ENCODE data around the gene LRRC7. TPM values are rescaled to one million over a fixed set of nuclear protein-coding genes. Genes with fewer than 3 reads are reported as not detected.

Gene LRRC7
- total RNA-seq, 1 donor: 0.09 TPM

DNA sequence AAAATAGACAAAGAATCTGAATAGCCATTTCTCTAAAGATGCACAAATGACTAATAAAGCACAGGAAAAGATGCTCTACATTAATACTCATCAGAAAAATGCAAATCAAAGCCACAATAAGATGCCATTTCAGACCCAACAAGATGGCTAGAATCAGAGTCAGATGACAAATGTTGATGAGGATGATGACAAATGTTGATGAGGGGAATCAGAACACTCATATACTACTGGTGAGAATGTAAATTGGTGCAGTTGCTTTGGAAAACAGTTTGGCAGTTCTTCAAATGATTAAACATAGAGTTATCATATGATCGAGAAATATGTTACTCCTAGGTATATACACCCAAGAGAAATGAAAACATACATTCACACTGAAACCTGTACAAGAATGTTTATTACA lies 603.8 kb downstream of the LRRC7 start:
- TF ChIP-seq, protein P1, sequence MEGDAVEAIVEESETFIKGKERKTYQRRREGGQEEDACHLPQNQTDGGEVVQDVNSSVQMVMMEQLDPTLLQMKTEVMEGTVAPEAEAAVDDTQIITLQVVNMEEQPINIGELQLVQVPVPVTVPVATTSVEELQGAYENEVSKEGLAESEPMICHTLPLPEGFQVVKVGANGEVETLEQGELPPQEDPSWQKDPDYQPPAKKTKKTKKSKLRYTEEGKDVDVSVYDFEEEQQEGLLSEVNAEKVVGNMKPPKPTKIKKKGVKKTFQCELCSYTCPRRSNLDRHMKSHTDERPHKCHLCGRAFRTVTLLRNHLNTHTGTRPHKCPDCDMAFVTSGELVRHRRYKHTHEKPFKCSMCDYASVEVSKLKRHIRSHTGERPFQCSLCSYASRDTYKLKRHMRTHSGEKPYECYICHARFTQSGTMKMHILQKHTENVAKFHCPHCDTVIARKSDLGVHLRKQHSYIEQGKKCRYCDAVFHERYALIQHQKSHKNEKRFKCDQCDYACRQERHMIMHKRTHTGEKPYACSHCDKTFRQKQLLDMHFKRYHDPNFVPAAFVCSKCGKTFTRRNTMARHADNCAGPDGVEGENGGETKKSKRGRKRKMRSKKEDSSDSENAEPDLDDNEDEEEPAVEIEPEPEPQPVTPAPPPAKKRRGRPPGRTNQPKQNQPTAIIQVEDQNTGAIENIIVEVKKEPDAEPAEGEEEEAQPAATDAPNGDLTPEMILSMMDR (IDR thresholded peaks at IDR 0.05; ENCODE audit: insufficient read depth, low read length): no peak
- no peak overlapping the region for H3K4me3 ChIP-seq (ENCODE audit: low read depth, low read length)
- no peak for DNase-seq (ENCODE audit: low read depth)

Data from fibroblast of the aortic adventitia (primary cell).